ENCODE data around the gene HTT. TPM values are rescaled to one million over a fixed set of nuclear protein-coding genes. Genes with fewer than 3 reads are reported as not detected.

The HTT gene
- total RNA-seq, 1 donor from 2014 or later, result 65.2 TPM

DNA sequence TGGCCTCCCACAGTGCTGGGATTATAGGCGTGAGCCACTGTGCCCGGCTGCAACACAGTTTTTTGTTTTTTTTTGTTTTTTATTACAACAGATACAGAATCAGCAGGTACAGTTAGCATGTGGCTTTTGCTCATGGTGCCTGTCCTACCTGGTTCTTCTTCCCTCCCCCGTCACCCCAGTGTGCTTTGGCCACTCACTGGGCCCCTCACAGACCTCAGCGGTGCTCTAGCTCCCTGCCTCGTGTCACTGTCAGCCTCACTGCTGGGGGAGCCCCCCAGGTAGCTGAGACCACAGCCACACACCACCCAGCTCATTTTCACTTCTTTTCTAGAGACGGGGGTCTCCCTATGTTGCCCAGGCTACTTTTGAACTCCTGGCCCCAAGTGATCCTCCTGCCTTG, 38.8 kb upstream of the HTT start:
- Mint-ChIP-seq H3K9me3 (ENCODE audit: unreplicated experiment) (no peaks in the 10 kb centered on the region), H3K36me3 (ENCODE audit: low read depth, unreplicated experiment) (peaks cover 1% of the 10 kb centered on the region), H3K4me3 (ENCODE audit: unreplicated experiment) (no peak overlapping the region), H3K27me3 (ENCODE audit: low read depth, unreplicated experiment) (peaks cover 58% of the 10 kb centered on the region), H3K27ac (ENCODE audit: unreplicated experiment) (peak overlapping the region; percentile 41), H3K4me1 (ENCODE audit: low read depth, unreplicated experiment) (no peaks in the 10 kb centered on the region)
- Histone ChIP-seq H3K4me2 (ENCODE audit: low read length) (no peak overlapping the region), H3K9me3 (ENCODE audit: insufficient read depth, low read depth, low read length) (no peaks in the 10 kb centered on the region), H3K4me1 (ENCODE audit: insufficient read depth, low read length) (no peaks in the 10 kb centered on the region), H2AFZ (ENCODE audit: low read depth, low read length) (no peak overlapping the region), H3K9ac (ENCODE audit: low read length) (no peak overlapping the region), H4K20me1 (ENCODE audit: insufficient read depth, low read length) (no peaks in the 10 kb centered on the region), H3K36me3 (ENCODE audit: insufficient read depth, low read length) (no peaks in the 10 kb centered on the region), H3K4me3 (ENCODE audit: insufficient read depth, low read depth, low read length) (no peak overlapping the region), H3K79me2 (ENCODE audit: insufficient read depth, low read length) (no peaks in the 10 kb centered on the region), H3K27me3 (ENCODE audit: insufficient read depth, low read length) (peaks cover 2% of the 10 kb centered on the region), H3K27ac (ENCODE audit: low read depth, low read length) (no peak overlapping the region)
- DNase-seq (ENCODE audit: low read depth) (no peak), FAIRE-seq (no peak)
- TF ChIP-seq EZH2 (IDR thresholded peaks at IDR 0.05; ENCODE audit: insufficient read depth, low read length), result no peak
- TF ChIP-seq, protein P1, sequence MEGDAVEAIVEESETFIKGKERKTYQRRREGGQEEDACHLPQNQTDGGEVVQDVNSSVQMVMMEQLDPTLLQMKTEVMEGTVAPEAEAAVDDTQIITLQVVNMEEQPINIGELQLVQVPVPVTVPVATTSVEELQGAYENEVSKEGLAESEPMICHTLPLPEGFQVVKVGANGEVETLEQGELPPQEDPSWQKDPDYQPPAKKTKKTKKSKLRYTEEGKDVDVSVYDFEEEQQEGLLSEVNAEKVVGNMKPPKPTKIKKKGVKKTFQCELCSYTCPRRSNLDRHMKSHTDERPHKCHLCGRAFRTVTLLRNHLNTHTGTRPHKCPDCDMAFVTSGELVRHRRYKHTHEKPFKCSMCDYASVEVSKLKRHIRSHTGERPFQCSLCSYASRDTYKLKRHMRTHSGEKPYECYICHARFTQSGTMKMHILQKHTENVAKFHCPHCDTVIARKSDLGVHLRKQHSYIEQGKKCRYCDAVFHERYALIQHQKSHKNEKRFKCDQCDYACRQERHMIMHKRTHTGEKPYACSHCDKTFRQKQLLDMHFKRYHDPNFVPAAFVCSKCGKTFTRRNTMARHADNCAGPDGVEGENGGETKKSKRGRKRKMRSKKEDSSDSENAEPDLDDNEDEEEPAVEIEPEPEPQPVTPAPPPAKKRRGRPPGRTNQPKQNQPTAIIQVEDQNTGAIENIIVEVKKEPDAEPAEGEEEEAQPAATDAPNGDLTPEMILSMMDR (IDR thresholded peaks at IDR 0.05; ENCODE audit: insufficient read depth, low read depth, low read length), result no peak

DNA sequence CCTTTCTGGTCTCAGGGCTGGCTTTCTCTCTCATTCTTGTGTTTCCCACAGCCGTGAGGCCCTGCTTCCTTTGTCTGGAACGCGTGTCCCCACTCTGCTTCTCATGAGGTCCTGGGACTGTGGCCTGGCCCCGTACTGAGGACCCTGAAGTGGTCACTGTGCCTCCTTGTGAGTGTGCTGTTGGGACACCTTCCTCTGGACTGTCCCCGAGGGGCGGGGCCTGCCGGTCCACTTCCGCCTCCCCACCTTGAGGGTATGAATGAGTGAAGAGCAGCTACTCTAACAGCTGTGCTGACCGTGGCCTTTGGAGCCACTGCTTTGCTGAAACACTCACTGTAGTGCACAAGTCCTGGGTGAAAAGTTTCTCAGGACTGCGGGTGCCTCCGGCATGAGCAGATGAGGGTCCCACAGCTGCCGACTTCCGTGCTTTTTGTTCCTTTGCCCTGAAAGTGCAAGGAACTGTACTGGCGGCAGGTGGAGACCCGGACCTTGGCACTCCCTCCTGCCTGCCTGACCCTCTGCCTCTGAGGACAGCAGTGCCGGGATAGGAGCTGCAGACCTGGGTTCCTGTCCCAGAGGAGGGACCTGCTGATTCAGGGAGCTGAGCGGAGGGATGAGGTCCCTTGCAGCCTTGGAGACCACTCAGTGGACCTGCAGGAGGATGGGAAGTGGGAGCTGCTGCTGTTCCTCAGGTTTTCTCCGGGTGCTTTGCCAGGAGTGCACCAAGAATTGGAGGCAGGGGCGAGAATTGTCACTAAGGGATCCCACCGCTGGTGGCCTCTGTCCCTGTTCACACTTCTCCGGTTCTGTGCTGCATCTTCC, 38.1 kb upstream of the HTT start:
- H3K79me2 ChIP-seq (ENCODE audit: insufficient read depth, low read length), result no peaks in the 10 kb centered on the region
- H2AFZ ChIP-seq (ENCODE audit: low read depth, low read length), result no peak overlapping the region
- H3K36me3 ChIP-seq (ENCODE audit: insufficient read depth, low read length), result no peaks in the 10 kb centered on the region
- peaks cover 2% of the 10 kb centered on the region for H3K27me3 ChIP-seq (ENCODE audit: insufficient read depth, low read length)
- no peak overlapping the region for H3K27ac ChIP-seq (ENCODE audit: low read depth, low read length)
- Mint-ChIP-seq H3K36me3 (ENCODE audit: low read depth, unreplicated experiment) (no peaks in the 10 kb centered on the region), H3K9me3 (ENCODE audit: unreplicated experiment) (no peaks in the 10 kb centered on the region), H3K27me3 (ENCODE audit: low read depth, unreplicated experiment) (peaks cover 51% of the 10 kb centered on the region), H3K4me3 (ENCODE audit: unreplicated experiment) (no peak overlapping the region), H3K27ac (ENCODE audit: unreplicated experiment) (no peak overlapping the region), H3K4me1 (ENCODE audit: low read depth, unreplicated experiment) (no peaks in the 10 kb centered on the region)
- TF ChIP-seq EZH2 (IDR thresholded peaks at IDR 0.05; ENCODE audit: insufficient read depth, low read length), result no peak
- TF ChIP-seq, protein P1 (IDR thresholded peaks at IDR 0.05; ENCODE audit: insufficient read depth, low read depth, low read length), result no peak
- no peaks in the 10 kb centered on the region for H3K9me3 ChIP-seq (ENCODE audit: insufficient read depth, low read depth, low read length)
- H3K4me1 ChIP-seq (ENCODE audit: insufficient read depth, low read length), result no peaks in the 10 kb centered on the region
- no peak for DNase-seq (ENCODE audit: low read depth)
- no peak overlapping the region for H3K4me3 ChIP-seq (ENCODE audit: insufficient read depth, low read depth, low read length)
- no peak for FAIRE-seq
- H3K4me2 ChIP-seq (ENCODE audit: low read length), result no peak overlapping the region
- no peaks in the 10 kb centered on the region for H4K20me1 ChIP-seq (ENCODE audit: insufficient read depth, low read length)
- H3K9ac ChIP-seq (ENCODE audit: low read length), result no peak overlapping the region

DNA sequence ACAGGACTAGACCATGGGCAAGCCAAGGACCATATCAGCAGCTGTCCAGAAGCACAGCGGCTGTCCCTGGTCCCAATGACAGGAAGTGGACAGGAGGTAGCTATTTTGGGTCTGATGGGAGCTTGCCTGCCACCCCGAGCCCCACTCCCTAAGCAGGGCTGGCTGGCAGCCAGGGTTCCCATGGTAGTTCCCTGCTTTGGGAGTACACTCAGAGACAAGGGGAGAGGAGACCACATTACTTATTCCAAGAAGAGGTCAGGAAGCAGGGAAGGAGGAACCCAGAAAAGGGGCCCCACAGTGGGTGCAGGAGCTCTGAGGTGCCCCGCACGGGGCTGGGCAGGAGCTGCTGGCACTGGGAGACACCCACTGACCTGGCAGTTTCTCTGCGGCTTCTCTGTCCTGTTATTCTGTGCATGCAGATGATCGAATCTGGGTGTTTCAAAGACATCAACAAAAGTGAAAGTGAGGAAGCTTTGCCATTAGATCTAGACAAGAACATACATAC, 36.5 kb upstream of the HTT start:
- Histone ChIP-seq H3K27ac (ENCODE audit: low read depth, low read length) (no peak overlapping the region), H3K9ac (ENCODE audit: low read length) (no peak overlapping the region), H4K20me1 (ENCODE audit: insufficient read depth, low read length) (no peaks in the 10 kb centered on the region), H3K4me1 (ENCODE audit: insufficient read depth, low read length) (peaks cover 9% of the 10 kb centered on the region), H3K4me2 (ENCODE audit: low read length) (peak overlapping the region; percentile 36), H3K9me3 (ENCODE audit: insufficient read depth, low read depth, low read length) (no peaks in the 10 kb centered on the region), H3K36me3 (ENCODE audit: insufficient read depth, low read length) (no peaks in the 10 kb centered on the region), H3K27me3 (ENCODE audit: insufficient read depth, low read length) (peaks cover 2% of the 10 kb centered on the region), H3K79me2 (ENCODE audit: insufficient read depth, low read length) (no peaks in the 10 kb centered on the region), H3K4me3 (ENCODE audit: insufficient read depth, low read depth, low read length) (no peak overlapping the region), H2AFZ (ENCODE audit: low read depth, low read length) (no peak overlapping the region)
- H3K27me3 Mint-ChIP-seq (ENCODE audit: low read depth, unreplicated experiment), result peaks cover 44% of the 10 kb centered on the region
- no peaks in the 10 kb centered on the region for H3K4me1 Mint-ChIP-seq (ENCODE audit: low read depth, unreplicated experiment)
- H3K27ac Mint-ChIP-seq (ENCODE audit: unreplicated experiment), result no peak overlapping the region
- TF ChIP-seq EZH2 (IDR thresholded peaks at IDR 0.05; ENCODE audit: insufficient read depth, low read length), result no peak
- TF ChIP-seq, protein P1 (IDR thresholded peaks at IDR 0.05; ENCODE audit: insufficient read depth, low read depth, low read length), result no peak
- H3K9me3 Mint-ChIP-seq (ENCODE audit: unreplicated experiment), result no peaks in the 10 kb centered on the region
- no peak overlapping the region for H3K4me3 Mint-ChIP-seq (ENCODE audit: unreplicated experiment)
- no peak for DNase-seq (ENCODE audit: low read depth)
- no peak for FAIRE-seq
- H3K36me3 Mint-ChIP-seq (ENCODE audit: low read depth, unreplicated experiment), result peaks cover 2% of the 10 kb centered on the region

Measured in astrocyte (in vitro differentiated cells and primary cell).